Measurements from ENCODE around the gene CBX3. TPM values are rescaled to one million over a fixed set of nuclear protein-coding genes. Genes with fewer than 3 reads are reported as not detected.
"Not testable (repeated sequence)": the region's sequence is repeated elsewhere in the genome, so short reads cannot be mapped to it uniquely, and the experiment has no call there.

Gene CBX3
- total RNA-seq, 2 donors from 2014 or later = 212 to 271 TPM

- Mint-ChIP-seq H3K9me3 (no peaks in the 10 kb centered on the region), H3K27ac (peak overlapping the region; percentile 76 to 90), H3K36me3 (peaks cover 0 to 30% of the 10 kb centered on the region in 2 donors)
- ATAC-seq = peak; percentile 77 to 96
- no peak for DNase-seq (ENCODE audit: low spot score in 2 of 2)
These were observed 34.8 kb upstream of the CBX3 start for GRCh38 chr7:26166684-26167266.

DNA sequence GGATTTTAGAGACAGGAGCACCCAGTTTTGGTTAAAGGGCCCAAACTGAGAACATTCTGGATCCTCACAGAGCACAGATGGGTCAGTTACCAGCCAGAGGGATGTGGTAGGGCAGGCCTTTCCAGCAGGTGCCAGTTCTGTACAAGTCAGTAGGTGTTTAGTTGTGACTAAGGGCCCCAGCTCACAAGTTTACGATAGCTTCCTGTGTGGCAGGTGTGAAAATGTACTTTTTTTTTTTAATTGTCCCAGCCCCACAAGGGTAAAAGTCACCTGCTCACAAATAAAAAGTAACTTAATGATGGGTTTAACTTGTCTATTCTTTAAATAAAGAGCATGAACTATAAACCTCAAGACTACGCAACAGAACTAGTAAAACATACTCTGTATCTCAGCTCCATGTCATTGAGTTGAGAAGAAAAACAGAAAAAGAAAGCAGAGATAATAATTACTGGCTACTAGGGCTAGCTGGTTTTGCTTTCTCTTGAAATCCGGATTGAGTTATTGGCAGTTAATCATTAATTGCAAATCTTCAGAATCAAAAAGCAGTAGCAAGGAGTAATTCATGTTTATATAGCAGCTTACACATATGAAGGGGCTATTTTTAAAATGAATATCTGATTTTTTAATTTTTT is 34.1 kb upstream of the CBX3 start:
- no peak for DNase-seq (ENCODE audit: low spot score in 2 of 2)
- Mint-ChIP-seq H3K36me3 (peaks cover 0 to 33% of the 10 kb centered on the region in 2 donors), H3K9me3 (no peaks in the 10 kb centered on the region)

GRCh38 chr7:26168458-26169023 is 33.0 kb upstream of the CBX3 start:
- H3K9me3 Mint-ChIP-seq = no peaks in the 10 kb centered on the region
- no peak for DNase-seq (ENCODE audit: low spot score in 2 of 2)
- no peak overlapping the region for H3K27ac Mint-ChIP-seq
- ATAC-seq = no peak
- peaks cover 0 to 27% of the 10 kb centered on the region in 2 donors for H3K36me3 Mint-ChIP-seq

More for the DNA sequence above, 34.1 kb upstream of the CBX3 start:
- peak overlapping the region; percentile 76 to 90 for H3K27ac Mint-ChIP-seq
- peak; percentile 66 to 86 for ATAC-seq

DNA sequence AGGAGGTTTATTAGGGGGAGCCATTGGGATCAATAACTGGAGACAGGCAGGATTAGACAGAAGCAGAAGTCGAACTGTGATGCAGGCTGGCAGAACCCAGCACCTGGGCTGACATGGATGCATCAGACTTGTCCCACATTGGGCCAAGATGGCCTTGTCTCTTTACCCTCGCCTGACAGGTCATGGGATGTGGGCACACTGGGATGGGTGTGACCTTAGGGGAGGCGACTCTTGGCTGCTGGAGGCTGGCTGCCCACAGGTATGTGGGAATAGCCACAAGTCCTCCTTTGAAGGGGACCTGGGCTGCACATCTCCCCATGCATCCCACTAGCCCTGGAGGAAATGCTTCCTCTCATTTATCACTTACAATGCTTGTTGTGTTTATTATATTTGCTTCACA is 32.3 kb upstream of the CBX3 start:
- Mint-ChIP-seq H3K27ac (no peak overlapping the region), H3K9me3 (no peaks in the 10 kb centered on the region), H3K36me3 (peaks cover 0 to 20% of the 10 kb centered on the region in 2 donors)
- DNase-seq (ENCODE audit: low spot score in 2 of 2) = no peak
- no peak for ATAC-seq

GRCh38 chr7:26170663-26171062 is 30.9 kb upstream of the CBX3 start:
- DNase-seq (ENCODE audit: low spot score in 2 of 2) = no peak
- no peak overlapping the region for H3K27ac Mint-ChIP-seq
- no peak for ATAC-seq
- H3K36me3 Mint-ChIP-seq = peaks cover 0 to 16% of the 10 kb centered on the region in 2 donors
- H3K9me3 Mint-ChIP-seq = no peaks in the 10 kb centered on the region

- H3K36me3 Mint-ChIP-seq = peaks cover 0 to 16% of the 10 kb centered on the region in 2 donors
- ATAC-seq (no peak), DNase-seq (ENCODE audit: low spot score in 2 of 2) (no peak)
- H3K9me3 Mint-ChIP-seq = no peaks in the 10 kb centered on the region
- H3K27ac Mint-ChIP-seq = no peak overlapping the region
These were observed 29.9 kb upstream of the CBX3 start for GRCh38 chr7:26171601-26172000.

- Mint-ChIP-seq H3K27ac (no peak overlapping the region), H3K9me3 (no peaks in the 10 kb centered on the region), H3K36me3 (peaks cover 0 to 17% of the 10 kb centered on the region in 2 donors)
- no peak for DNase-seq (ENCODE audit: low spot score in 2 of 2)
- no peak for ATAC-seq
These were observed 29.5 kb upstream of the CBX3 start for GRCh38 chr7:26172048-26172447.

GRCh38 chr7:26175903-26176302 is 25.6 kb upstream of the CBX3 start:
- not testable (repeated sequence) for H3K9me3 Mint-ChIP-seq; ATAC-seq; DNase-seq (ENCODE audit: low spot score in 2 of 2); H3K27ac Mint-ChIP-seq
- peaks cover 0 to 12% of the 10 kb centered on the region in 2 donors for H3K36me3 Mint-ChIP-seq

GRCh38 chr7:26176696-26177095 is 24.8 kb upstream of the CBX3 start:
- peaks cover 0 to 10% of the 10 kb centered on the region in 2 donors for H3K36me3 Mint-ChIP-seq
- not testable (repeated sequence) for ATAC-seq; H3K27ac Mint-ChIP-seq; H3K9me3 Mint-ChIP-seq; DNase-seq (ENCODE audit: low spot score in 2 of 2)

GRCh38 chr7:26177269-26177668 is 24.3 kb upstream of the CBX3 start:
- not testable (repeated sequence) for H3K9me3 Mint-ChIP-seq; DNase-seq (ENCODE audit: low spot score in 2 of 2); H3K36me3 Mint-ChIP-seq; ATAC-seq
- H3K27ac Mint-ChIP-seq = peak overlapping the region in 1 of 2 donors; percentile 93

DNA sequence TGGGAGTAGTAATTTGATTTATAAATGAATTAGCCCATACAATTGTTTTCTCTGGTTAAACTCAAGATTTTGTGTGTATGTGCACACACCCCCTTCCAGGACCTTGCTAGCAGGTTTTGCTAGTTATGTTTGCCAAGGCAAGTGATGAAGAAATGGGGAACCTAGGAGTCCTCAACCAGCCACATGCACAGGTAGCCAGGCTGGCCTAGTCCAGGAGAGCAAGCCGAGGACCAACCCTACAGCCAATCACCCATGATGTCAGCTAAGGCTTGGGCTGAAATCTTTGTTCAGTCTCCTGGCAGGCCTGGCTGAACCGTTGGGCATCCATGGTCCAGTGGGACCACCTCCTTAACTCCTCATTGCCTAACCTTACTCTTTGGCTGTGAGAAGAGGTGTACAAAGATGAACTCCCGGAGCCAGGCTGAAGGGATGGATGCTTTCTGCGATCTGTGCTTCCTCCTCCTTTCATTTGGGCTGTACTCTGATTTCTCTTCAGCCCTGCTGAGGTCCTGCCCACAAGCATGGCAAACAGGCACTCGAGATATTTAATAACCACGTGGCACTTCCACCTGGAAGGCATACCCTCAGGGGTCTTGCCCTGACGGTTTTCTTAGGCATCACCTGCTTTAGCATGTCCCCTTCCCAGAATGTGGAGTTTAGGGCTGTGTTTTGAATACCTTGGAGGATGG is 23.1 kb upstream of the CBX3 start:
- H3K36me3 Mint-ChIP-seq = peaks cover 0 to 6% of the 10 kb centered on the region in 2 donors
- DNase-seq (ENCODE audit: low spot score in 2 of 2) = no peak
- peak overlapping the region in 1 of 2 donors; percentile 36 for H3K27ac Mint-ChIP-seq

DNA sequence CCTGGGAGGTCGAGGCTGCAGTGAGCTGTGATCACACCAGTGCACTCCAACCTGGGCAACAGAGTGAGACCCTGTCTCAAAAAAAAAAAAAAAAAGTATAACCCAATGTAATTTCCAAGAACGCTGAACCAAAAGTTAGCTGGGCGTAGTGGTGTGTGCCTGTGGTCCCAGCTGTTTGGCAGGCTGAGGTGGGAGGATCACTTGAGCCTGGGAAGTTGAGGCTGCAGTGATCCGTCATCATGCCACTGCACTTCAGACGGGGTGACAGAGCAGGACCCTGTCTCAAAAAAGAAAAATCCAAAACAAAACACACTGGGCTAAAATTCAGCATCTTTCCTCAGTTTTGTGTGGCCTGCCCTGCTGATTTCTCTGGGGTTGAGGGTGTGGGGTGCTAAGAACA is 22.1 kb upstream of the CBX3 start:
- H3K27ac Mint-ChIP-seq = no peak overlapping the region
- peaks cover 0 to 9% of the 10 kb centered on the region in 2 donors for H3K36me3 Mint-ChIP-seq
- DNase-seq (ENCODE audit: low spot score in 2 of 2) (no peak), ATAC-seq (peak in 1 of 2 donors; percentile 7)
- H3K9me3 Mint-ChIP-seq = no peaks in the 10 kb centered on the region

More for the DNA sequence above, 23.1 kb upstream of the CBX3 start:
- ATAC-seq = peak in 1 of 2 donors; percentile 19
- H3K9me3 Mint-ChIP-seq = no peaks in the 10 kb centered on the region

DNA sequence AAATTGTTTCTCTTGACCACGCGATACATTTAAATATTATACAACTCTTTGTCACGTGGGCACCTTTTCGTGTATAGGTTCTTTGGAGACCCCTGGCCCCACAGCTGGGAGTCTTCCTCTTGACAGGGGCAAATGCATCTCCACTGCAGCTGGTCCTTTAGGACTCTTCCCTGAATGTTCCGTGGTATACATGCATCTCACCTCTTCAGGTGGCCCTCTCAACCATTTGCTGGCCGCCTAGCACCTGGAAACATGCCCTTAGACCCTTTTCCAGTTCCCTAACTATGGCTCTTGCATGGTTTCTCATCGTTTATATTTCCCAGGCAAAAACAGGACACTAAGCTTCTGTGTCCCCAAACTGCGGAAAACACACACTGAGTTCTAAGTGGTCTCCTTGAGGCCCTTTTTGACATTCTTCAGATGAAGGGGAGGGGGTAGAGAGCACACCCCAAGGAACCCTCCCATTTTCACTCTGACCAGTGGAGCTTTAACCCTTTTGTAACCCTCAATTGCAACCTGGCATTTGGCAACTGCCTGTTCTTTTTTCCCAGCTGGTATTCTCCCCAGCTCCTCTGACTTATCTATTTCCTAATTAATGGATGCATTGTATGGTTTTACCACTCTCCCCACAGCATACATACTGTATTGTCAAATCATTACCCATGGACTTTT is 21.6 kb upstream of the CBX3 start:
- H3K9me3 Mint-ChIP-seq = no peaks in the 10 kb centered on the region
- peak overlapping the region; percentile 24 to 47 for H3K27ac Mint-ChIP-seq
- peaks cover 0 to 15% of the 10 kb centered on the region in 2 donors for H3K36me3 Mint-ChIP-seq
- ATAC-seq = peak in 1 of 2 donors; percentile 17
- DNase-seq (ENCODE audit: low spot score in 2 of 2) = no peak

GRCh38 chr7:26180792-26181198 is 20.8 kb upstream of the CBX3 start:
- ATAC-seq (no peak), DNase-seq (ENCODE audit: low spot score in 2 of 2) (no peak)
- Mint-ChIP-seq H3K36me3 (peaks cover 0 to 23% of the 10 kb centered on the region in 2 donors), H3K27ac (peak overlapping the region; percentile 23 to 47), H3K9me3 (no peaks in the 10 kb centered on the region)

GRCh38 chr7:26181474-26182227 is 19.9 kb upstream of the CBX3 start:
- Mint-ChIP-seq H3K36me3 (peaks cover 0 to 27% of the 10 kb centered on the region in 2 donors), H3K27ac (peak overlapping the region; percentile 47 to 87), H3K9me3 (no peaks in the 10 kb centered on the region)
- ATAC-seq = no peak
- DNase-seq (ENCODE audit: low spot score in 2 of 2) = no peak

GRCh38 chr7:26182283-26182682 is 19.3 kb upstream of the CBX3 start:
- DNase-seq (ENCODE audit: low spot score in 2 of 2) (no peak), ATAC-seq (no peak)
- peak overlapping the region in 1 of 2 donors; percentile 87 for H3K27ac Mint-ChIP-seq

More at GRCh38 chr7:26182283-26182682, 19.3 kb upstream of the CBX3 start:
- Mint-ChIP-seq H3K36me3 (peaks cover 0 to 26% of the 10 kb centered on the region in 2 donors), H3K9me3 (no peaks in the 10 kb centered on the region)
